HG03378 (cell line): Measurements from ENCODE around the gene STAT1.

Source experiments
- ATAC-seq: cut with Tn5 transposase; IDR thresholded peaks from one replicate; pipeline ENCODE4 v1.9.1; 2021; ENCODE audit warnings: mild to moderate bottlenecking, moderate library complexity; ENCODE audit not compliant: unreplicated experiment

STAT1 gene

GRCh38 chr2:190927301-190927700, 86.7 kb downstream of the STAT1 start:
- no peak for ATAC-seq

- no peak for ATAC-seq
Measured at GRCh38 chr2:190922376-190922775, 91.6 kb downstream of the STAT1 start.

- ATAC-seq = no peak
Measured at GRCh38 chr2:190920085-190920484, 93.9 kb downstream of the STAT1 start.
